ENCODE measurements around the gene AGBL4.

DNA sequence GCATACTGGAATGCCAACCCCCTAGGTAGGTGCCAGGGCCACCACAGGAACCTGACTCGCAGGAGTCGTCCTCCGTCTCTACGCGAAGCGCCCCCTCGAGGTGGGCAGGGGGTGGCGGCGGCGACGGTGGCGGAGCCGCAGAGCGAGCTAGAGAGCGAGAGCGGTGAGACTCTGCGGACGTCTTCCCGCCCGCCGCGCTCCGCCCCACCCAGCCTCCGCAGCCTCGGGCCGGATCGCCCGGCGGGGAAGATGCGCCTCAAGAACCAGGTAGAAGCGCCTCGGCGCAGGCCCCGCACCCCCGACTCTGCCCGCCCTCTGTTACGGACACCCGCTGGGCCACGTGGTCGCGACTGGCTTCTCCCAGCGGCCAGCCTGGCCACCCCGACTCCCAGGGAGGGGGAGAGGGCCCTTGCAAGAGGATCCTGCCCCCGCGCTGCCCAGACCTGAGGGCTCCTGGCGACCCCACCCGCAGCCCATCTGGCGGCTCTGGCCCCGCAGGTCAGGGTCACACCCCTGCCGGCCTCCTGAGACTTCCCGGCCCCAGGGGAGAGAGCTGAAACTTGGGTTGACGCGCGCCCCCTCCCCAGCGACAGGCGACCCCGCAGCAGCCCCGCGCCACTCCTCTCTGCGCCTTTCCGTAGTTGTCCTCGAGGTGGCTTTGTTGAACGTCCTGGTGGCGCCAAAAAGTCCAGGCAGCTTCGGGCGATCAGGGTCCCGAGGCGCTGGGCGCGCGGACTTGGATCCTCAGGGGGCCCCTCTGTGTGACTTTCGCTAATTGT is 24.4 kb upstream of the AGBL4 start:
- TF ChIP-seq, protein P1, sequence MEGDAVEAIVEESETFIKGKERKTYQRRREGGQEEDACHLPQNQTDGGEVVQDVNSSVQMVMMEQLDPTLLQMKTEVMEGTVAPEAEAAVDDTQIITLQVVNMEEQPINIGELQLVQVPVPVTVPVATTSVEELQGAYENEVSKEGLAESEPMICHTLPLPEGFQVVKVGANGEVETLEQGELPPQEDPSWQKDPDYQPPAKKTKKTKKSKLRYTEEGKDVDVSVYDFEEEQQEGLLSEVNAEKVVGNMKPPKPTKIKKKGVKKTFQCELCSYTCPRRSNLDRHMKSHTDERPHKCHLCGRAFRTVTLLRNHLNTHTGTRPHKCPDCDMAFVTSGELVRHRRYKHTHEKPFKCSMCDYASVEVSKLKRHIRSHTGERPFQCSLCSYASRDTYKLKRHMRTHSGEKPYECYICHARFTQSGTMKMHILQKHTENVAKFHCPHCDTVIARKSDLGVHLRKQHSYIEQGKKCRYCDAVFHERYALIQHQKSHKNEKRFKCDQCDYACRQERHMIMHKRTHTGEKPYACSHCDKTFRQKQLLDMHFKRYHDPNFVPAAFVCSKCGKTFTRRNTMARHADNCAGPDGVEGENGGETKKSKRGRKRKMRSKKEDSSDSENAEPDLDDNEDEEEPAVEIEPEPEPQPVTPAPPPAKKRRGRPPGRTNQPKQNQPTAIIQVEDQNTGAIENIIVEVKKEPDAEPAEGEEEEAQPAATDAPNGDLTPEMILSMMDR (IDR thresholded peaks at IDR 0.05; ENCODE audit: borderline replicate concordance, extremely low read depth, low read length, poor library complexity, severe bottlenecking): no peak
- no peak for TF ChIP-seq EZH2 (IDR thresholded peaks at IDR 0.05; ENCODE audit: borderline replicate concordance, low read depth, low read length, severe bottlenecking)
